Myocyte (in vitro differentiated cells): ENCODE measurements around the gene YPEL3. TPM values are rescaled to one million over a fixed set of nuclear protein-coding genes. Genes with fewer than 3 reads are reported as not detected.

Source experiments
- DNase-seq: peaks from one replicate; pipeline ENCODE4 v3.0.0-alpha.2; 2012; ENCODE audit warnings: low read depth
- total RNA-seq: library from RNA; depleted of rRNA; stranded (reverse); fragments of >200 nt; gene quantifications from 2 replicates; pipeline ENCODE4 v1.2.3, GENCODE V29; 2014

Gene YPEL3
- total RNA-seq, 1 donor from 2014 or later = 41.3 TPM

DNA sequence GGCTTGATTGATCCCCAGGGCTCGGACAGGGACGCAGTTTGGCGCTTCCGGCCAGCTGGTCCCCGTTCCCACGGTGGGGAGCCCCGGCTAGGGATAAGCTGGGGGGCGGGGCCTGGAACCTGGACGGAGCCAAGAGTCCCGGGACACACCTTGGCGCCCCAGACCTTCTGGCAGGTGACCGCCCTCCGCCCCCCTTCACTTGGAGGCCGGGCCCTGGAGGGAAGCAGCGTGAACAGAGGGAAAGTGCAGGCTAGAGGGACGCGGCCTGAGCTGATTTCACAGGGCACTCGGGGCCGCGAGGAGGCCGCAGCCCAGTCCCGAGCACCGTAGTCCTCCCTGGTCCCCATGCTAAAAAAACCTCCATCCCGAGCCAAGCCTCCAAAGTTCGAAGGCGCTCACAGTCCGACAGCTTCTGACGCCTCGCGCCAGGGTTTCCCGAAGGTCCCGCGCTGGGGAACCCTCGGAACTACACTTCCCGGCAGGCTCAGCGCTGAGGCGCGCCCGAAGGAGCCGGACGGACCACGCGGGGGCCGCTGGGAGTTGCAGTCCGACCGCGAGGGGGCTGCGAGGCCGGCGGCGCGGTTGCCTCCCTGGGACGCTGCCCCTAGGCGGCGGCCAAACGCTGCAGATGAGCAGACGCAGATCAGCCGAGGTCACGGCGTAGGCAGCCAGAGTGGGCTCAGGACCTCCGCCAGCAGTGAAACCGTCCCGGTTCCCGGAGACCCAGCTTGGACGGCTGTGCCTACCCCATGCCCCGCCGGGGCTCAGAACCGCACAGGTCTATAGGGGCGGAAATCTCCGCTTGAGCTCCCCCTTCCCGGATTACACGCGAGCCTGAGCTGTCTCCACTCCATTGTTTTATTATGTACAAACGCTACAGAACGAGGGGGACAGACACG lies 4.3 kb downstream of the YPEL3 start, which contains the start of gene TBX6:
Gene TBX6 (minus strand): TSS at position 451 of the 899 bp plus-strand sequence. CDS start 731 bp downstream, outside the sequence.
- peak; percentile 92 for DNase-seq

DNA sequence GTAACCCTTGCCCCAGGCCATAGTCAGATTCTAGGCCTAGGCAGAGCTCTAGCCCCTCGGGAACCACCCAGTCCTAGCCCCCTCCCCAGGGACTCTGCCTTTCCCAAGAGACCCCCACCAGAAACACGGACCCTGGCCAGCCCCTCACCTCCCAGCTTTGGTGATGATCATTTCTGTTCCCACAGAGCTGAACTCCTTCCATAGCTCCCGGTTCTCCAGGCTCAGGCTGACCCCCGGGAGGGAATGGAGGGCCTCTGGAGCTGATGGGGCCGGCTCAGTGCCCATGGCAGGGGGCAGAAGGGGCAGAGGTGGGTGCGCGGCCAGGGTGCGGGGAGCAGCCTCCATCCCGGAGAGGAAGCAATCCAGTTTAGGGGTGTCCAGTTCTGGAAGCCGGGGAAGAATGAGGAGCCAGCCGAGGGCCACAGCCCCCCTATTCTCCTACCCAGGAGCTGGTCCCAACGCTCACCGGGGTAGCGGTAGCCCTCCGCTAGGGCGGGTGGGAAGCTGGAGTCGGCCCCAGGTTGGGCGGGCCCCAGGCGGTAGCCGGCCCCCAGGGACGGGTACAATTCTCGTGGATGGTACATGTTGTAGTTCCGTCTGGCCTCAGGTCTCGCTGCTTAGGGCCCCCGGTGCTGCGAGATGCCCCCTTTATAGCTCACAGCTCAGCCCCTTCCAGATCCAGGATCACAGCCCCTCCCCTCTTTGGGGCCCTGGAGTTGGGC lies 5.2 kb downstream of the YPEL3 start:
- no peak for DNase-seq

DNA sequence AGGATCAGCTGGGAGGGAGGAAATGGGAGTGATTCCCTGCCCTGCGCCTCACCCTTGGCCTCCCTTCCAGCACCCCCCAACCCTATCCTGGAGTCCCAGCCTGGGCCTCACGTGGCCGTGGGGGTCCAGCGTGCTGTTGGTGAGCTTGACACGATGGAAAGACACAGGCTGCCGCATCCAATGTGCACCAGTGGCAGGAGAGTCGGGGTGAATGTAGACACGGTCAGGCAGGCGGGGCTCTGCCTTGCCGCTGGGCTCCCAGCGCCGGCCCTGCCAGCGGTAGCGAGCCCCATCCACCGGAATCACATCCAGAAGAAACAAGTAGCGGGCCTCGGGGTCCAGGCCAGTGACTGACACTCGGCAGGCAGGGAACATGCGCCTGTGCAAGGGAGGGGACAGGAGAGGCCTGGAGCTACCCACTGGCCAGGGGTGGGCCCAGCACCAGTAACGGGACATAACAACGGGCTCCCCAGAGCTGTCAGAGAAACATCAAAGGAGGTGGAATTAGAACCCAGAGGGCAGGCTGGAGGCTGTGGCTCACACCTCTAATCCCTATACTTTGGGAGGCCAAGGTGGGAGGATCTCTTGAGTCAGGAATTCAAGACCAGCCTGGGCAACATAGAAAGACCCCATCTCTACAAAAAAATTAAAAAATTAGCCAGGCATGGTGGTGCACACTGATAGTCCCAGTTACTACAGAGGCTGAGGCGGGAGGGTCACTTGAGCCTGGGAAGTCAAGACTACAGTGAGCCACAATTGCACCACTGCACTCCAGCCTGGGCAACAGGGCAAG lies 7.0 kb downstream of the YPEL3 start:
- no peak for DNase-seq

DNA sequence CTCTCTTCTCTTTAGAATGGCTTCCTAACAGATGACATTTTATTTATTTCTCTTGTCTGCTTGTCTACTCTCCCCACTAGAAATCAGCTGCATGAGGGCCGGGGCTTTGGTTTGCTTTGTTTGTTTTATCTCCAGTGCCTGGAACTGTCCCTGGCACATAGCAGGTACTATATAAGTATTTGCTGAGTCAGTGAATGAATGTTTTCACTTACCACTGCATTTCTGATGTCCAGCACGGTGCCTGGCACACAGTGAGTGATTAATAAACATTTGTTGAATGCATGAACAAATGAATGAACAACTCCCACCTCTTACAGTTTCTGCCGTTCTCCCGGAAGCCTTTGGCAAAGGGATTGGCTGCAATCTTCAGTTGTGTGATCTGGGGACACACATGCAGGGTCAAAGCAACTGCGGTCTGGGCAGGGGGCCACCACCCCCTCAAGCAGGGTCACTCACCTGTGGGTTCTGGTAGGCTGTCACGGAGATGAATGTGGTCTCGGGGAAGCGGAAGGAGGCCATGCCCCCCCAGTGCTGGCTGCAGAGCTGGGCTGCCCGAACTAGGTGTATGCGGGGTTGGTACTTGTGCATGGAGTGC lies 7.7 kb downstream of the YPEL3 start:
- DNase-seq = no peak

DNA sequence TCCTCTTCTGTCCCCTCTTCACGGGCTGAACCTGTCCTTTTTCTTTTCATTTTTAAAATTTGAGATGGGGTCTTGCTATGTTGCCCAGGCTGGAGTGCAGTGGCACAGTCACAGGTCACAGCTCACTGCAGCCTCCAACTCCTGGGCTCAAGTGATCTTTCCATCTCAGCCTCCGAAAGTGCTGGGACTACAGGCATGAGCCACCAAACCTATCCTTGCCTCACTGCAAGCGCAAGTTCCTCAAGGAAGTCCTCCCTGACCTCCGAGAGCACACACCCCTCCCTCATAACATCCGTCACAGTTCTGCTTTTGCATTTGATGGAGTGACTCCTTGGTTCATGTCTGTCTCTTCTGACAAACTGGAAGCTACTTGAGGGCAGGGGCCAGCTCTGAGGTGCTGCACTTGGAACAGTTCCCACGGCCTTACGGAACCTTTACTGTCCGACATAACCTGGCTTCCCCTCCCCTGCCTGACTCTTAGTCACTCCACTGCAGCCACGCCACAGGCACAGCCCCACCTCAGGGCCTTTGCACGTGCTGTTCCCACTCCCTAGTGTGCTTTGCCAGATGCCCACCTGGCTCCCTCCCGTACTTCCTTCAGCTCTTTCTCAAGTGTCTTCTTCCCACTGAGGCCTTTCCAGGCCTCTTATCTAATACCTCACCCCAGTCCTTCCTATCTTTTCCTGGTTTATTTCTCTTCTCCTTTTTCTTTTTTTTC lies 8.7 kb downstream of the YPEL3 start:
- DNase-seq = no peak

DNA sequence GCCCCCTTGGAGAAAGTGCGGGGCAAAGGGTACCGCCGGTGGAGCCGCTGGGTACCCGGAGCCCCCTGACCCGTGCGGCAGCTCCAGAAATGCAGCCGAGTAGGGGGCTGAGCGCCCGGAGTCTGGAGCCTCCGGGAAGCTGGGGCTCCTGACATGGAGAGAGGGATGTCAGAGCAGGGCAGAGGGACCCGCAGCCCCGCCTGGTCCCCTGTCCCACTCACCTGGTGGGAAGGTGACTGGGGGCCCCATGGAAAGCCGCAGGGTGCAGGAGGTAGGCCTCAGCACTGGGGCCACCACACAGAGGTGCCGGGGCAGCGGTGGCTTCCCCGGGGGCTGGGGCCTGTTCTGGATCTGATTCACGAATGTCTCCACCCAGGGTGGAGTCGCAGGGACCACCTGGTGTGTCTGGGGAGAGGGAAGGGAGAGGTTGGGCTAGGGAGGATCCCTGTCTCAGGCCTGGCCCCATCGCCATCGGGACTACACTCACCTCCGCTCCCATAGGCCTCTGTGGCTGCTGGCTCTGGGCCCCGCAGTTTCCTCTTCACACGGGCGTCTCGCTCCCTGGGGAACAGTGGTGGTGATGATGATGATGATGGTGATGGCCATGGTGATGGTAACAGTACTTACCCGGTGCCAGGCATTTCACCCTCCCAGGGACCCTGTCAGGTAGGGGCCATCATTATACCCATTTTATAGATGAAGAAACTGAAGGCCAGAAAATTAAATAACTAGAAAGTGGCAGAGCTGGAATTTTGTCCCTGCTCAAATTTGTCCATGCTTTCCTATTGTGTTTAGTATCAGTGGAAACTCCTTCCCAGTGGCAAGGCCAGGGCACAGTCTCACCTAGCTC lies 9.5 kb downstream of the YPEL3 start:
- DNase-seq = no peak

DNA sequence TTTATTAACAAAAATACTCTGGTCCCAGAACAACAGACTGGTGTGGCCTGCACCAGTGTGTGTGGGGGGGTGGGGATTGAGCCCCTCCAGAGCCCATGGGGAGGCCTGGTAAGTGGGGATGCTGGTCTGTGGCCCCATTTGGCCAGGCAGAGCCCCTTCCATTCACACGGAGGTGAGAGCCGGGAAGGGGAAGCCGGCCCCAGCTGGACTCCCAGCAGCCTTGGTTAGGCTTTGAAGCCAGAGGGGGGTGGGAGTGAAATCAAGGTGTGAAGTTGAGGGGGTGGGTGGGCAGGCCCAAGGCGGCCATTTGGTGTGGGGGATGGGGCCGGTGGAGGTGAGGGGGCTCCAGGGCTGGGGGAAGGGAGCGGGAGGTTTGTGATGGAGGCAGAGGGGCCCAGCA lies 10.2 kb downstream of the YPEL3 start:
- DNase-seq = no peak

DNA sequence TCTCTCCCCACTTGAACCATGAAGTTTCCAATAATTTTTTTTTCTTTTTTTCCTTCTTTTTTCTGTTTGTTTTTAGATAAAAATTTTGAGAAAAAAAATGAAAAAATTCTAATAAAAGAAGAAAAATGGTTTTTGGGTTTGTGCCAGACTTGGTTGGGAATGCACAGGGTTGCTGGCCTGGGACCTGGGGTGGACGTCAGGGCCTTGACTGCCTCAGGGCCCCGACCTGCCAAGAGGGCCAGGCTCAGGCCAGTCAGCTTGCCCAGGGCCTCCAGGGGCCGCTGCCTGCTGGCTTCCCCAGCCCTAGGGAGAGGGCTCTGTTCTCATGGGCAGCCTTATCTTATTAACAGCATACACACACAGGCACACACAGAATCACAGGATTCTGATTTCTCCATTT lies 10.8 kb downstream of the YPEL3 start:
- no peak for DNase-seq

DNA sequence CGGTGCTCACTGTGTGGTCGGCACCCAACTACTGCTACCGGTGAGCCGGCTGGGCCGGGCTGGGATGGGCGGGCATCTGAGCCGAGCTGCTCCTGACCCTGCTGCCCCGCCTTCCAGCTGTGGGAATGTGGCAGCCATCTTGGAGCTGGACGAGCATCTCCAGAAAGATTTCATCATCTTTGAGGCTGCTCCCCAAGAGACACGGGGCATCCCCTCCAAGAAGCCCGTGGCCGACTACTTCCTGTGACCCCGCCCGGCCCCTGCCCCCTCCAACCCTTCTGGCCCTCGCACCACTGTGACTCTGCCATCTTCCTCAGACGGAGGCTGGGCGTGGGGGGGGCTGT lies 11.2 kb downstream of the YPEL3 start:
- DNase-seq = no peak

DNA sequence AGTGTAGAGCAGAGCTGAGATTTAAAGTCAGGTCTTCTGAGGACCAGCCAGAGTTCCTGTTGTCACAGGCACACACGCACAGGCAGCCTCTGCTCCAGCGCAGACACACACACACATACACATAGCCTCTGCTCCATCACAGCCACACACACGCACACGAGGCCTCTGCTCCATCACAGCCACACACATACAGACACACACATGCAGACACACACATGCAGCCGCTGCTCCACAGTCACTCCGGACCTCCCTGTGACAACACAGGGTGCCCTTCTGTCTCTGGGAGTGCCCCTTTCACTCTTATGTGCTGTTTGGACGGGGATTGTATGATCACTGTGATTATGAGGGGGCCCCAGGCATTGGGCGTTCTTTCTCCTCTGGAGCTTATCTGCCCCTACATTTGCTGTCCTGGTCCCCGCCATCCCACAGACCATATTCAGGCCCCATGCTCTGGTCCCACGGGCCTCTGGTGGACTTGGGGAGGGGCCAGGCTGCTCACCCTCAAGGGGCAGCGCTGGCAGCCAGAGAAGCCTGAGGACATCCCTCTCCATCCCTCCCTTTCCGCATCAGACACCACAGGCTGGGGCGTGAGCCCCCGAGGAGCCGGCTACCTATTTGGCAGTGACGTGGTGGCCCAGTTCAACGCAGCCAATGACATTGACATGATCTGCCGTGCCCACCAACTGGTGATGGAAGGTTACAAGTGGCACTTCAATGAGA lies 11.8 kb downstream of the YPEL3 start:
- DNase-seq = no peak

DNA sequence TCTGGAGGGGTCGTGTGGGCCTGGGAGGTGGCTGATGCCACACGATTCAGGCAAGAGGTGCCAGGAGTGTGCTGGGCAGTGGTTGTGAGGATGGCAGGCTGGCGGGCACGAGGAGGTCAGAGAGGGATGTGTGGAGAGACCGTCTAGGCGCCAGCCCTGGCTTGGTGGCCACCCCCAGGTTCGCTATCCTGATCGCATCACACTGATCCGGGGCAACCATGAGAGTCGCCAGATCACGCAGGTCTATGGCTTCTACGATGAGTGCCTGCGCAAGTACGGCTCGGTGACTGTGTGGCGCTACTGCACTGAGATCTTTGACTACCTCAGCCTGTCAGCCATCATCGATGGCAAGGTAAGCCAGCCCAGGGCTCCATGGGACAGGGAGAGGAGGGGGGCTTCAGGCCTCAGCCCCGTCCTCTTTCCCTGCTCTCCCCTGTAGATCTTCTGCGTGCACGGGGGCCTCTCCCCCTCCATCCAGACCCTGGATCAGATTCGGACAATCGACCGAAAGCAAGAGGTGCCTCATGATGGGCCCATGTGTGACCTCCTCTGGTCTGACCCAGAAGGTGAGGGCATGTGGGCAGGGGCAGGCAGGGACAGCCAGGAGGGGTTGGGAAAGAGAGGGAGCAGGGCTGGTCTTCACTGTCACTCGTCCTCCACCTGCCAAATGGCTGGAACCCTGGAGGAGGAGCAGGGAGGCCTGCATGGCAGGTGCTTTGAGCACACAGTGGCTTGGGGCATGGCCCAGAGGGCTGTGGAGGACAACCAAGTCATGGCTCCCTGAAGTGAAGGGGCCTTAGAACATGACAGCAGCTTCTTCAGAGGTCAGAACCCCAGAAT lies 12.6 kb downstream of the YPEL3 start:
- DNase-seq = no peak

DNA sequence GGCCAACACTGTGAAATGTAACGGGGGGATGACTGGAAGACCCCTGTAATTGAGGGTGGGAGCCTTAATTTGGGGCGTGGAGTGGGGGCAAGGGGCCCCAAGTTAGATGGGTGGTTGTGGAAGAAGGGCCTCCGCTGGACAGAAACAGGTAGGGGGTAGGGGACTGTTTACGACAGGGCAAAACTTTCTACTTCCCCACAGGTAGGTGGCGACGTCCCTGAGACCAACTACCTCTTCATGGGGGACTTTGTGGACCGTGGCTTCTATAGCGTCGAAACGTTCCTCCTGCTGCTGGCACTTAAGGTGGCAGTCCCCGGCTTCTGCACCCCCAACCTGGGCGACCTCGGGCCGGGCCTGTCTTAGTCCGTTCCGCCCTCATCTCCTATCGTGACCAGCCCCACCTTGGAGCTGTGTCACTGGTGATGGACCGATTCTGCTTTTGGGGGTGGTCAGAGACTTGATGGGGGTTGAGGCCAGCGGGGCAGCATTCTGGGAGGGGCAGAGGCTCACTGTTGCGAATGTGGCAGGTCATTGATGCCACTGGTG lies 13.4 kb downstream of the YPEL3 start:
- DNase-seq = no peak

DNA sequence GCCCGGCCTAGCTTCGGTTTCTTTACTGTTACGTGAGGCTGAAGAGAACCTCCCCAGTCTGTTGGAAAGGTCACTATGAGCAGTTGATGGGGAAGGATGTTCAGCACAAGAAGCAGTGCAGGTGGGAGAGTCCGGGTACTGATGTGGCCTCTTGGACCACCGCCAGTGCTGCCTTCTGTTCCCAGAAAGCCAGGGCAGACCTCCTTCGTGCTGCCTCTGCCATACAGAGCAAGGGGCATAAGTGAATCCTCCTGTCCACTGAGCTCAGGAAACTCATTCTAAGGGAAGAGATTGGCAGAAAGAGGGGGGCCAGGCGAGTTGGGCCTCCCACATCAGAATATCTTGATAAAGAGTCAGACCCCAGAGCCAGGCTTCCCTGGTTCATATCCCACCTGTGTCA lies 16.5 kb downstream of the YPEL3 start:
- DNase-seq = no peak

DNA sequence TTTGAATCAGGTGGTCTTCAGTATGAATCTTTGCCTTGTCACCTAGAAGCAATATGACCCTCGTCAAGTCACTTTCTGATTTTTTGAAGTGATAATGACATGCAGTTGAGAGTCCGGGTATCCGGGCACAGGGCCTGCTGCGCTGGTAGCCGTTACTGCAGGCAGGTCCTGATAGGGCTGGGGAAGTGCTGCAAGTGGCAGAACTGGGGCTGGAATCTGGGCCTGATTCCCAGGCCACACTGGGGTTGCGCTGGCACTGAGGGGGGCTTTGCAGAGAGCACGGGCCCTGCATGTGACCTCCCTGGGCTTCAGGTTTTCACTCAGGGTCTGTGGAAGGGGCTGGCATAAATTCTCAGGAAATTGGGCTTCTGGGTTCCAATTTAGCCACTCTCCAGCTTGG lies 17.3 kb downstream of the YPEL3 start:
- no peak for DNase-seq

DNA sequence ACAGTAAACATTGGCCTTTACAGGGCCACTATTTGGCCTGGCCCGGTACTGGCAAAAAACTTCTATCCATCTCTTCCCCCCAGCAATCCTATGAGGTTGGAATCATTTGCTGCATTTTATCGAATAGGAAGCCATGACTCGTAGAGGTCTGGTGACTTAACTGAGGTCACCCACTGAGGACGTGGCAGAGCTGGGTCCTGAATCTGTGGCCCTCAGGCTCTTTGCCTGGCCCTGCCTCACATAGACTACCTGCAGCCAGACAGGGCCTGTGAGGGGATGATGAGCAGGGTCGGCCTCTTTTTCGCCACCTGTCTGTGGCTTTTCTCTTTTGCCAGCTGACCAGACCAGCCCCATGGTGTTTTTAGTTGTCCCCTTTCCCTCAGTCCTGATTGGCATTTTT lies 18.4 kb downstream of the YPEL3 start:
- peak; percentile 23 for DNase-seq

DNA sequence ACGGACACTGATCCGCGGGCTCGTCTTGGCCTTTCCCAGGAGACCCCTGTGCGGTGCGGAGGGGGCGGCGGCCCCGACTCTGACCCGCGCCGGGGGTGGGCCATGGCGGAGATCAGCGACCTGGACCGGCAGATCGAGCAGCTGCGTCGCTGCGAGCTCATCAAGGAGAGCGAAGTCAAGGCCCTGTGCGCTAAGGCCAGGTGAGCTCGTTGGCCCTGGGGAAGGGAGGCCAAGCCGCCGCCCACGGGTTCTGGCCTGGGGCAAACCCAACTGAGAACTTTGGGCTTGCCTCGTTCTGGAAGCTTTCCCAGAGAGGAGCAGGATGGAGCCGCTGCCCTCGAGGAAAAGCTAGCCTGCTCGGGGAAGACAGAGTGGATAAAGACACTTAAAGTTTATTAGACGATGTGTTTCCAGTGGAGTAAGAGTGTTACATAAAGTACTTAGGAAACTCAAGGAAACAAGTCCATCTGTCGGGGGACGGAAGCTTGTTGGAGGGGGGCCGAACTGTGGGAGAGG lies 19.7 kb downstream of the YPEL3 start:
- DNase-seq = no peak

DNA sequence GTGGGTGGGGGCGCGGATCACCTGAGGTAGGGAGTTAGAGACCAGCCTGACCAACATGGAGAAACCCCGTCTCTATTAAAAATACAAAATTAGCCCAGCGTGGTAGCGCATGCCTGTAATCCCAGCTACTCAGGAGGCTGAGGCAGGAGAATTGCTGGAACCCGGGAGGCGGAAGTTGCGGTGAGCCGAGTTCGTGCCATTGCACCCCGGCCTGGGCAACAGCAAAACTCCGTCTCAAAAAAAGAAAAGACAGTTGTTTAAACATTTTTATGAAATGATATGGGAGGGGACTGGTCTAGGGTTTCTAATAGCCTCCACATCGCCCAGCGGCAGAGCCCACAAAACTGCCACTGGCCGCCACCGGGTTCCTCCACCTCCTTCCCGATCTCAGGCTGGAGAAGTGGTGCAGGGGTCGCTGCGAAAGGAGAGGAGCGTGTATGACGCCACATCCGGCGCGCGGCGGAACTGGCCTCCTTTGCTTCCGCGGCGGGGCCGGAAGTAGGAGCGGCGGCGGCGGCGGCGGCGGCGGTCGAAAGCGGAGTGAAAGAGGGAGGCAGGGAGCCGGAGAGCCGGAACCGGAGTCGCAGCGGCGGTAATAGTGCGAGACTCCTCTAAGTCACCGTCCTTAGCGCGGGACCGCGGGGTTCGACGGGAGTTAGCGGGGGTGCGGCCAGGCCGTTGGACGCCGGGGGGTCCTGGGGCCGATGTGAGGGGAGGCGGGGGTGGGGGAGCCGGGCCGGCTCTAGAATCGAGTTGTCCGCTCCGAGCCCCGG lies 20.3 kb downstream of the YPEL3 start, which contains the start of gene PPP4C:
Gene PPP4C (plus strand): TSS at position 492 of the 773 bp plus-strand sequence. CDS start 384 bp downstream, outside the sequence.
- peak; percentile 91 for DNase-seq
